H1 (cell line): ENCODE measurements around the gene GNAT2. TPM values are rescaled to one million over a fixed set of nuclear protein-coding genes. Genes with fewer than 3 reads are reported as not detected.

Experiments used
- CTCF ChIA-PET: fragments of 300-600 bp; sonication (Branson Sonifier 250); formaldehyde crosslinking; loops from one replicate; lab custom pipeline; 2021; ENCODE audit not compliant: partially characterized antibody; lab: Charles Lee
- POLR2A ChIA-PET: fragments of 300-600 bp; sonication (Branson Sonifier 250); formaldehyde crosslinking; loops from one replicate; lab custom pipeline; 2021; ENCODE audit warnings: inconsistent platforms; ENCODE audit not compliant: partially characterized antibody; lab: Charles Lee
- DNase-seq, 2 experiments: peaks; one replicate each; pipeline versions ENCODE4 v3.0.0 to v3.0.0-alpha.2; 2010 to 2022; ENCODE audit warnings: low spot score in 2 of 2, low read depth in 1 of 2, mixed read lengths in 1 of 2
- FAIRE-seq: peaks from 2 replicates; lab custom pipeline; 2011; peaks lifted over from hg19 to GRCh38; lab: Jason Lieb, UNC
- H2AFZ ChIP-seq: 2 replicates; pipeline ENCODE4 v1.8.1; 2012; ENCODE audit warnings: low read length, inconsistent platforms
- H2AK5ac ChIP-seq: 2 replicates; pipeline ENCODE4 v1.6.1; 2013; ENCODE audit warnings: low read depth, low read length
- H2BK120ac ChIP-seq: replicated peaks from 2 replicates; pipeline ENCODE3; 2013; ENCODE audit warnings: low read depth, low read length, inconsistent platforms
- H2BK12ac ChIP-seq: 2 replicates; pipeline ENCODE4 v1.6.1; 2013; ENCODE audit warnings: low read depth, low read length
- H2BK15ac ChIP-seq: 2 replicates; pipeline ENCODE4 v1.6.1; 2013; ENCODE audit warnings: low read length
- H2BK20ac ChIP-seq: 2 replicates; pipeline ENCODE4 v1.6.1; 2013; ENCODE audit warnings: low read length
- H2BK5ac ChIP-seq: 2 replicates; pipeline ENCODE4 v1.6.1; 2013; ENCODE audit warnings: low read depth, low read length
- H3K14ac ChIP-seq: 2 replicates; pipeline ENCODE4 v1.6.1; 2013; ENCODE audit warnings: inconsistent platforms; ENCODE audit not compliant: insufficient read length
- H3K18ac ChIP-seq: 2 replicates; pipeline ENCODE4 v1.6.1; 2013; ENCODE audit warnings: low read length; ENCODE audit errors: extremely low read depth
- H3K23ac ChIP-seq: 2 replicates; pipeline ENCODE4 v1.6.1; 2013; ENCODE audit warnings: inconsistent platforms; ENCODE audit not compliant: insufficient read length
- H3K23me2 ChIP-seq: 2 replicates; pipeline ENCODE4 v1.6.1; 2013; ENCODE audit warnings: low read depth, low read length
- H3K27ac ChIP-seq: 2 replicates; pipeline ENCODE4 v1.6.1; 2011; ENCODE audit warnings: low read depth, low read length, inconsistent platforms
- H3K27me3 ChIP-seq, 4 experiments: replicated peaks in 1 of 4; 1 replicate in 1 of 4; 2 replicates in 3 of 4; pipeline versions ENCODE4 v1.6.1 to v1.8.1; 2011 to 2013; ENCODE audit warnings: low read length in 3 of 4, mild to moderate bottlenecking in 3 of 4, inconsistent platforms in 2 of 4, mixed read lengths in 2 of 4, moderate library complexity in 1 of 4; ENCODE audit not compliant: control insufficient read depth in 3 of 4, insufficient read depth in 3 of 4; ENCODE audit errors: extremely low read depth in 1 of 4
- H3K36me3 ChIP-seq, 4 experiments: 2 replicates each; pipeline versions ENCODE4 v1.6.1 to v1.8.1; 2011 to 2013; ENCODE audit warnings: mild to moderate bottlenecking in 4 of 4, low read length in 3 of 4, moderate library complexity in 2 of 4, control low read depth in 1 of 4, inconsistent platforms in 1 of 4; ENCODE audit not compliant: insufficient read depth in 4 of 4, control insufficient read depth in 2 of 4
- H3K4ac ChIP-seq: replicated peaks from 2 replicates; pipeline ENCODE3; 2013; ENCODE audit warnings: low read length, low read depth, mixed read lengths, inconsistent platforms; ENCODE audit not compliant: insufficient read length
- H3K4me1 ChIP-seq, 4 experiments: replicated peaks in 1 of 4; 1 replicate in 1 of 4; 2 replicates in 3 of 4; pipeline versions ENCODE4 v1.6.1 to v1.8.1; 2011 to 2013; ENCODE audit warnings: low read length in 3 of 4, inconsistent platforms in 2 of 4, mixed read lengths in 1 of 4; ENCODE audit not compliant: insufficient read depth in 4 of 4, control insufficient read depth in 3 of 4
- H3K4me2 ChIP-seq, 2 experiments: 2 replicates each; pipeline versions ENCODE4 v1.6.1 to v1.8.1; 2011 to 2013; ENCODE audit warnings: low read depth in 2 of 2, low read length in 2 of 2, control low read depth in 1 of 2, inconsistent platforms in 1 of 2, mild to moderate bottlenecking in 1 of 2; ENCODE audit not compliant: insufficient read depth in 1 of 2
- H3K4me3 ChIP-seq, 4 experiments: fragments of 200-600, 300-600 bp in 1 of 4; sonication (generic), shearing (Covaris generic), sonication (Bioruptor Twin) in 1 of 4; 2 replicates each; pipeline versions ENCODE4 v1.5.1 to v1.8.1; 2011 to 2016; ENCODE audit warnings: low read length in 4 of 4, low read depth in 3 of 4, control low read depth in 2 of 4, inconsistent platforms in 2 of 4, mild to moderate bottlenecking in 2 of 4, mixed read lengths in 1 of 4, moderate library complexity in 1 of 4; ENCODE audit not compliant: insufficient read depth in 2 of 4; ENCODE audit errors: extremely low read depth in 1 of 4
- H3K56ac ChIP-seq: replicated peaks from 2 replicates; pipeline ENCODE3; 2013; ENCODE audit warnings: low read depth, mild to moderate bottlenecking, mixed read lengths, low read length, inconsistent platforms; ENCODE audit not compliant: insufficient read length
- H3K79me1 ChIP-seq: 2 replicates; pipeline ENCODE4 v1.6.1; 2013; ENCODE audit warnings: low read depth, low read length, control low read depth
- H3K79me2 ChIP-seq, 2 experiments: 2 replicates each; pipeline versions ENCODE4 v1.6.1 to v1.8.1; 2012 to 2013; ENCODE audit warnings: low read length in 2 of 2, mild to moderate bottlenecking in 2 of 2, inconsistent platforms in 1 of 2; ENCODE audit not compliant: insufficient read depth in 2 of 2, control insufficient read depth in 1 of 2
- H3K9ac ChIP-seq, 4 experiments: replicated peaks in 1 of 4; 1 replicate in 1 of 4; 2 replicates in 3 of 4; pipeline versions ENCODE4 v1.6.1 to v1.8.1; 2011 to 2013; ENCODE audit warnings: low read depth in 3 of 4, low read length in 3 of 4, control low read depth in 2 of 4, mild to moderate bottlenecking in 2 of 4, moderate library complexity in 2 of 4, inconsistent platforms in 1 of 4; ENCODE audit errors: extremely low read depth in 1 of 4
- H3K9me3 ChIP-seq, 2 experiments: 2 replicates each; pipeline versions ENCODE4 v1.6.1 to v1.8.1; 2012 to 2013; ENCODE audit warnings: mild to moderate bottlenecking in 2 of 2, moderate library complexity in 2 of 2, control low read depth in 1 of 2, inconsistent platforms in 1 of 2, low read depth in 1 of 2, low read length in 1 of 2, mixed read lengths in 1 of 2; ENCODE audit not compliant: insufficient read depth in 2 of 2
- H4K20me1 ChIP-seq, 2 experiments: replicated peaks in 1 of 2; 2 replicates each; pipeline versions ENCODE3 to v1.8.1; 2011 to 2013; ENCODE audit warnings: inconsistent platforms in 2 of 2, low read length in 2 of 2, mild to moderate bottlenecking in 1 of 2; ENCODE audit not compliant: insufficient read depth in 2 of 2, control insufficient read depth in 1 of 2
- H4K5ac ChIP-seq: 2 replicates; pipeline ENCODE4 v1.6.1; 2013; ENCODE audit warnings: low read length, low read depth, mixed read lengths, inconsistent platforms; ENCODE audit not compliant: insufficient read length
- H4K8ac ChIP-seq: 2 replicates; pipeline ENCODE4 v1.8.0; 2013; ENCODE audit warnings: mild to moderate bottlenecking, moderate library complexity, low read length, inconsistent platforms; ENCODE audit not compliant: insufficient read depth; ENCODE audit errors: extremely low read depth
- H4K91ac ChIP-seq: replicated peaks from 2 replicates; pipeline ENCODE3; 2013; ENCODE audit warnings: low read length, mixed read lengths, inconsistent platforms; ENCODE audit not compliant: insufficient read length
- CREB1 ChIP-seq: IDR thresholded peaks from 2 replicates; pipeline ENCODE4 v1.6.1; 2012; ENCODE audit warnings: inconsistent platforms
- GTF2F1 ChIP-seq: IDR thresholded peaks from 2 replicates; pipeline ENCODE4 v1.6.1; 2012; ENCODE audit warnings: low read depth, low read length, improper control_type of control experiment, borderline replicate concordance
- HDAC2 ChIP-seq, 2 experiments: fragments of 300-600 bp in 1 of 2; sonication (generic) in 1 of 2; IDR thresholded peaks; 2 replicates each; pipeline ENCODE4 v1.6.1; 2011 to 2012; ENCODE audit warnings: low read depth in 2 of 2, low read length in 2 of 2, mild to moderate bottlenecking in 2 of 2, moderate library complexity in 2 of 2, borderline replicate concordance in 1 of 2, inconsistent platforms in 1 of 2
- SIX5 ChIP-seq: IDR thresholded peaks from 2 replicates; pipeline ENCODE4 v1.6.1; 2011; ENCODE audit warnings: mild to moderate bottlenecking, low read depth, low read length
- SP1 ChIP-seq: IDR thresholded peaks from 2 replicates; pipeline ENCODE4 v1.6.1; 2011; ENCODE audit warnings: low read depth, low read length
- SP4 ChIP-seq: IDR thresholded peaks from 2 replicates; pipeline ENCODE4 v1.6.1; 2012; ENCODE audit warnings: low read length, inconsistent platforms
- TAF7 ChIP-seq: optimal IDR thresholded peaks from 2 replicates; pipeline ENCODE3; 2011; ENCODE audit warnings: low read depth, mild to moderate bottlenecking, inconsistent platforms, low read length, moderate library complexity, borderline replicate concordance
- WGBS, 2 experiments: shearing (Covaris generic) in 1 of 2; methylation state at CpG; one replicate each; pipeline versions ENCODE4 v1.1.6 to v1.1.7; 2013 to 2015; ENCODE audit warnings: low lambda C conversion rate in 2 of 2, mixed read lengths in 2 of 2, inconsistent platforms in 1 of 2, low coverage in 1 of 2, missing lambda C conversion rate in 1 of 2; ENCODE audit not compliant: insufficient replicate concordance in 2 of 2, insufficient coverage in 1 of 2, insufficient read length in 1 of 2; ENCODE audit errors: extremely low coverage in 1 of 2, missing lambda C conversion rate in 1 of 2; 5-methylcytosine and 5-hydroxymethylcytosine counted together
- polyA plus RNA-seq, 7 experiments: library from polyadenylated mRNA; depleted of rRNA in 3 of 7; stranded (reverse) in 5 of 7; unstranded in 2 of 7; fragments of >200 nt in 5 of 7; fragments of 200-250 nt in 2 of 7; gene quantifications; 1 replicate in 5 of 7; 2 replicates in 1 of 7; 4 replicates in 1 of 7; pipeline versions ENCODE4 v1.2.1 to v1.2.3, GENCODE V29; 2011 to 2013; ENCODE audit warnings: missing spikeins in 2 of 7, mixed read lengths in 2 of 7
- total RNA-seq: library from RNA; stranded (reverse); fragmentation: NEBNext Ultra II Directional; extraction: Animal tissue kit (Norgen Biotek cat#: 25700); gene quantifications from 2 replicates; pipeline ENCODE4 v1.2.1, GENCODE V29; 2021

The GNAT2 gene
- total and polyA plus RNA-seq, 2 of the 8 experiments (the other 6 are each of a cell fraction or from before 2014, with no cell fraction given), result 0.05 TPM; not detected in 1

- H3K27ac ChIP-seq, result no peak overlapping the region
- H3K4me3 ChIP-seq, result no peak overlapping the region
- FAIRE-seq, result no peak
Observed at GRCh38 chr1:109649491-109649914, 30.1 kb upstream of the GNAT2 start.

More at GRCh38 chr1:109649491-109649914, 30.1 kb upstream of the GNAT2 start:
- Histone ChIP-seq H4K8ac (no peak overlapping the region), H3K56ac (no peak overlapping the region), H3K23ac (no peak overlapping the region), H2BK12ac (no peak overlapping the region), H3K14ac (no peak overlapping the region), H4K5ac (no peak overlapping the region), H4K91ac (no peak overlapping the region), H3K4me1 (no peaks in the 10 kb centered on the region), H3K27me3 (peaks cover 0 to 2% (median 2%) of the 10 kb centered on the region in 4 experiments; a peak in 6 of 7 replicates), H2BK15ac (no peak overlapping the region), H3K9ac (no peak overlapping the region), H2BK5ac (no peak overlapping the region), H3K79me1 (no peaks in the 10 kb centered on the region), H3K79me2 (no peaks in the 10 kb centered on the region), H3K36me3 (no peaks in the 10 kb centered on the region), H4K20me1 (no peaks in the 10 kb centered on the region), H2BK20ac (no peak overlapping the region), H2AK5ac (no peak overlapping the region), H3K18ac (no peak overlapping the region), H3K4me2 (no peak overlapping the region), H2BK120ac (no peak overlapping the region), H3K23me2 (no peaks in the 10 kb centered on the region), H3K4ac (no peak overlapping the region), H2AFZ (no peak overlapping the region), H3K9me3 (no peaks in the 10 kb centered on the region)
- POLR2A ChIA-PET, result interaction anchor here (0.6 to 1.8 kb wide), 4 partner anchors 9 to 532 kb away, joined by 3 read pairs; no protein-coding TSS in a partner anchor
- 84% methylated on average over 4 of the region's 4 CpGs; no CpG with 5 or more reads in 1 of the 2 experiments for WGBS, 2 experiments
- CTCF ChIA-PET, result interaction anchor here (0.8 to 11.8 kb wide), 12 partner anchors 9 to 124 kb away, joined by 3 to 185 read pairs (median 4); partner anchors contain the start of genes GSTM1 and GSTM2
- TF ChIP-seq CREB1 (no peak), SP4 (no peak), SIX5 (no peak), TAF7 (no peak), HDAC2 (IDR thresholded peaks at IDR 0.05; ENCODE audit: borderline replicate concordance in 1 of 2, low read depth in 2 of 2, low read length in 2 of 2) (no peak), SP1 (no peak), GTF2F1 (no peak)
- DNase-seq, result no peak
